K562 (cell line): ENCODE data around the gene ELP5. TPM values are rescaled to one million over a fixed set of nuclear protein-coding genes. Genes with fewer than 3 reads are reported as not detected.

Source experiments
- CXXC5 ChIP-seq: fragments of 250-450 bp; sonication (Bioruptor Pico); IDR thresholded peaks from 2 replicates; pipeline ENCODE4 v1.8.0; 2022; ENCODE audit warnings: inconsistent platforms, mild to moderate bottlenecking, moderate library complexity
- FOXP4 ChIP-seq: sonication (generic); formaldehyde crosslinking; IDR thresholded peaks from 2 replicates; pipeline ENCODE4 v1.8.0; 2022; ENCODE audit warnings: mild to moderate bottlenecking, missing genetic modification reagents, borderline replicate concordance
- JUN ChIP-seq, 2 experiments: sonication (generic) in 1 of 2; formaldehyde crosslinking in 1 of 2; IDR thresholded peaks; 2 replicates each; pipeline versions ENCODE4 v1.6.1 to v1.8.0; 2012 to 2022; ENCODE audit warnings: borderline replicate concordance in 2 of 2, mild to moderate bottlenecking in 2 of 2, improper control_type of control experiment in 1 of 2, low read depth in 1 of 2, low read length in 1 of 2, missing genetic modification reagents in 1 of 2
- KHSRP ChIP-seq: fragments of 450-650 bp; IDR thresholded peaks from 2 replicates; pipeline ENCODE4 v1.6.1; 2017
- KLF16 ChIP-seq: IDR thresholded peaks from 2 replicates; pipeline ENCODE4 v1.6.1; 2016; ENCODE audit warnings: antibody characterized with exemption
- MBD2 ChIP-seq: sonication (generic); IDR thresholded peaks from 2 replicates; pipeline ENCODE4 v1.6.1; 2016; ENCODE audit warnings: low read depth, borderline replicate concordance
- NFATC3 ChIP-seq: fragments of 450-650 bp; IDR thresholded peaks from 2 replicates; pipeline ENCODE4 v1.6.1; 2017; ENCODE audit warnings: mild to moderate bottlenecking
- PHF20 ChIP-seq: fragments of 450-650 bp; IDR thresholded peaks from 2 replicates; pipeline ENCODE4 v1.6.1; 2018; ENCODE audit not compliant: partially characterized antibody
- RBM25 ChIP-seq: fragments of 200-400 bp; formaldehyde crosslinking; IDR thresholded peaks from 2 replicates; pipeline ENCODE4 v1.6.1; 2018; ENCODE audit warnings: low read length, low read depth, moderate library complexity; ENCODE audit not compliant: severe bottlenecking
- TEAD4 ChIP-seq, 2 experiments: sonication (generic) in 1 of 2; formaldehyde crosslinking in 1 of 2; IDR thresholded peaks; 2 replicates each; pipeline versions ENCODE4 v1.6.1 to v1.8.0; 2012 to 2022; ENCODE audit warnings: borderline replicate concordance in 1 of 2, inconsistent platforms in 1 of 2, low read length in 1 of 2, mild to moderate bottlenecking in 1 of 2, missing genetic modification reagents in 1 of 2
- THRAP3 ChIP-seq: fragments of 450-650 bp; IDR thresholded peaks from 2 replicates; pipeline ENCODE4 v1.6.1; 2016; ENCODE audit warnings: mild to moderate bottlenecking, inconsistent platforms, borderline replicate concordance
- TRIM24 ChIP-seq, 2 experiments: fragments of 450-650 bp; IDR thresholded peaks; 2 replicates each; pipeline ENCODE4 v1.6.1; 2016
- ZBTB2 ChIP-seq: fragments of 450-650 bp; IDR thresholded peaks from 2 replicates; pipeline ENCODE4 v1.6.1; 2016; ENCODE audit warnings: antibody characterized with exemption
- ZBTB7A ChIP-seq: IDR thresholded peaks from 2 replicates; pipeline ENCODE4 v1.6.1; 2011; ENCODE audit warnings: low read depth, mild to moderate bottlenecking, low read length, moderate library complexity, borderline replicate concordance; ENCODE audit not compliant: control insufficient read depth
- ZFP30 ChIP-seq: fragments of 250-450 bp; sonication (Bioruptor Pico); IDR thresholded peaks from 2 replicates; pipeline ENCODE4 v1.8.0; 2022; ENCODE audit warnings: moderate library complexity, mild to moderate bottlenecking, inconsistent platforms, borderline replicate concordance
- ZNF282 ChIP-seq: sonication (generic); formaldehyde crosslinking; IDR thresholded peaks from 2 replicates; pipeline ENCODE4 v1.8.1; 2023; ENCODE audit warnings: missing genetic modification reagents
- polyA plus RNA-seq, 8 experiments: library from polyadenylated mRNA; depleted of rRNA in 4 of 8; stranded (reverse) in 5 of 8; unstranded in 3 of 8; fragments of >200 nt; fragmentation: Nextera tagmentation in 2 of 8; fragmentation: Illumina TruSeq in 1 of 8; extraction: Ambion mirVana in 2 of 8; extraction: Trizol in 1 of 8; gene quantifications; 2 replicates each; pipeline versions ENCODE4 v1.2.1 to v1.2.3, GENCODE V29; 2011 to 2014; ENCODE audit warnings: inconsistent platforms in 1 of 8, missing spikeins in 1 of 8
- total RNA-seq, 7 experiments: library from RNA; depleted of rRNA in 6 of 7; stranded (reverse); fragments of >200 nt in 6 of 7; fragmentation: Illumina TruSeq in 2 of 7; extraction: Trizol in 2 of 7; gene quantifications; 2 replicates each; pipeline versions ENCODE4 v1.2.1 to v1.2.3, GENCODE V29; 2011 to 2021; ENCODE audit warnings: low replicate concordance in 1 of 7
- TF ChIP-seq, protein P1 (sequence below): sonication (generic); formaldehyde crosslinking; IDR thresholded peaks from 2 replicates; pipeline ENCODE4 v1.8.0; 2023; ENCODE audit warnings: missing genetic modification reagents, mild to moderate bottlenecking, borderline replicate concordance
- TF ChIP-seq, protein P2 (sequence below): sonication (generic); formaldehyde crosslinking; IDR thresholded peaks from 2 replicates; pipeline ENCODE4 v1.8.0; 2022; ENCODE audit warnings: mild to moderate bottlenecking, missing genetic modification reagents

Gene ELP5
- total and polyA plus RNA-seq, 9 of the 15 experiments (the other 6 are each of a cell fraction or from before 2014, with no cell fraction given): 25.7 to 77.9 (median 52.9) TPM

DNA sequence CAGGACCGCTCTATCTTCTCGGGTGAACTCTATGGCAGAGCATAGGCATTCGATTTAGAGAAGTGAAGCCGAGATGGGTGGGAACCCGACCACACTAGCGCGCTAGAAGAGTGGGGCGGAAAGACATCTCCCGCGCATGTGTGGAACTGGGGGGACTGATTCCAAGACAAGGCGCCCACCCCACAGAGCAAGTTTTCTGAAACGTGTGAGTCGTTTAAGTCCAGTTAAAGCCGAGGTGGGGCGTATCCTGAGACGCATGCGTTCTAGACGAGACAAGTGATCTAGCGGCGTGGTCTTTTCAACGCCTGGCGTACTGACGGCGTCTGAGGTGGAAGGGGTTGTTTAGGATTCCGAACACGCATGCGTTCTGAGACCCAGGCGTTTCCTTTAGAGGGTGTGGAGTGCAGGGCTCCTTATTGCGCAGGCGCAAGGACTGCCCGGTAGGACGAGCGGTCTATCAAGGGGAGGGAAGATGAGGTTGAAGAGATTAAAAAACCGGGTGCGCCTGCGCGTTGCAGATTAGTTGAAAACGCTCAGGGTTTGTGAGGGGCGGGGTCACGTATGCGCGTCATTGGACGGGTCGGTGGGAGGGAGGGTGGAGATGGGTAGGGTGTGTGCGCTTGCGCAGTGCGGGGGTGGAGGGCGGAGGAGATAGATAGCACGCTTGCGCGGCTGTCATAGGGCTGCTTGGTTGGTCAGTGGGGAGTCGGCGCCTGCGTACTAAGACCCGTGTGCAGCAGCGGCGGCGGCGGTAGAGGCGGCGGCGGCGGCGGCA lies 55.1 kb downstream of the ELP5 start, which contains the start of gene EIF5A (continued):
- TF ChIP-seq, protein P1, sequence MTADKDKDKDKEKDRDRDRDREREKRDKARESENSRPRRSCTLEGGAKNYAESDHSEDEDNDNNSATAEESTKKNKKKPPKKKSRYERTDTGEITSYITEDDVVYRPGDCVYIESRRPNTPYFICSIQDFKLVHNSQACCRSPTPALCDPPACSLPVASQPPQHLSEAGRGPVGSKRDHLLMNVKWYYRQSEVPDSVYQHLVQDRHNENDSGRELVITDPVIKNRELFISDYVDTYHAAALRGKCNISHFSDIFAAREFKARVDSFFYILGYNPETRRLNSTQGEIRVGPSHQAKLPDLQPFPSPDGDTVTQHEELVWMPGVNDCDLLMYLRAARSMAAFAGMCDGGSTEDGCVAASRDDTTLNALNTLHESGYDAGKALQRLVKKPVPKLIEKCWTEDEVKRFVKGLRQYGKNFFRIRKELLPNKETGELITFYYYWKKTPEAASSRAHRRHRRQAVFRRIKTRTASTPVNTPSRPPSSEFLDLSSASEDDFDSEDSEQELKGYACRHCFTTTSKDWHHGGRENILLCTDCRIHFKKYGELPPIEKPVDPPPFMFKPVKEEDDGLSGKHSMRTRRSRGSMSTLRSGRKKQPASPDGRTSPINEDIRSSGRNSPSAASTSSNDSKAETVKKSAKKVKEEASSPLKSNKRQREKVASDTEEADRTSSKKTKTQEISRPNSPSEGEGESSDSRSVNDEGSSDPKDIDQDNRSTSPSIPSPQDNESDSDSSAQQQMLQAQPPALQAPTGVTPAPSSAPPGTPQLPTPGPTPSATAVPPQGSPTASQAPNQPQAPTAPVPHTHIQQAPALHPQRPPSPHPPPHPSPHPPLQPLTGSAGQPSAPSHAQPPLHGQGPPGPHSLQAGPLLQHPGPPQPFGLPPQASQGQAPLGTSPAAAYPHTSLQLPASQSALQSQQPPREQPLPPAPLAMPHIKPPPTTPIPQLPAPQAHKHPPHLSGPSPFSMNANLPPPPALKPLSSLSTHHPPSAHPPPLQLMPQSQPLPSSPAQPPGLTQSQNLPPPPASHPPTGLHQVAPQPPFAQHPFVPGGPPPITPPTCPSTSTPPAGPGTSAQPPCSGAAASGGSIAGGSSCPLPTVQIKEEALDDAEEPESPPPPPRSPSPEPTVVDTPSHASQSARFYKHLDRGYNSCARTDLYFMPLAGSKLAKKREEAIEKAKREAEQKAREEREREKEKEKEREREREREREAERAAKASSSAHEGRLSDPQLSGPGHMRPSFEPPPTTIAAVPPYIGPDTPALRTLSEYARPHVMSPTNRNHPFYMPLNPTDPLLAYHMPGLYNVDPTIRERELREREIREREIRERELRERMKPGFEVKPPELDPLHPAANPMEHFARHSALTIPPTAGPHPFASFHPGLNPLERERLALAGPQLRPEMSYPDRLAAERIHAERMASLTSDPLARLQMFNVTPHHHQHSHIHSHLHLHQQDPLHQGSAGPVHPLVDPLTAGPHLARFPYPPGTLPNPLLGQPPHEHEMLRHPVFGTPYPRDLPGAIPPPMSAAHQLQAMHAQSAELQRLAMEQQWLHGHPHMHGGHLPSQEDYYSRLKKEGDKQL (CRISPR knock-in tag): no peak
- TF ChIP-seq MBD2: peak; percentile 46; the same call in 1 of the 2 replicates
- no peak for TF ChIP-seq JUN (IDR thresholded peaks at IDR 0.05; ENCODE audit: borderline replicate concordance, low read depth, low read length)
- no peak for TF ChIP-seq JUN (CRISPR knock-in tag; IDR thresholded peaks at IDR 0.05; ENCODE audit: borderline replicate concordance)
- TF ChIP-seq NFATC3: no peak
- TF ChIP-seq RBM25: no peak
- TF ChIP-seq PHF20: no peak
- TF ChIP-seq ZFP30 (CRISPR knock-in tag): no peak
- no peak for TF ChIP-seq FOXP4 (CRISPR knock-in tag)
- TF ChIP-seq, protein P2, sequence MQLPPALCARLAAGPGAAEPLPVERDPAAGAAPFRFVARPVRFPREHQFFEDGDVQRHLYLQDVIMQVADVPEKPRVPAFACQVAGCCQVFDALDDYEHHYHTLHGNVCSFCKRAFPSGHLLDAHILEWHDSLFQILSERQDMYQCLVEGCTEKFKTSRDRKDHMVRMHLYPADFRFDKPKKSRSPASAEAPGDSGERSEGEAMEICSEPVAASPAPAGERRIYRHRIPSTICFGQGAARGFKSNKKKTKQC (CRISPR knock-in tag): no peak; the same call in 1 of the 2 replicates
- no peak for TF ChIP-seq KHSRP
- TF ChIP-seq ZNF282 (CRISPR knock-in tag): no peak
- no peak for TF ChIP-seq THRAP3
- no peak for TF ChIP-seq TRIM24 (IDR thresholded peaks at IDR 0.05)
- TF ChIP-seq ZBTB2: peak; percentile 99
- TF ChIP-seq CXXC5 (CRISPR knock-in tag): peak; percentile 61
- no peak for TF ChIP-seq TEAD4 (IDR thresholded peaks at IDR 0.05; ENCODE audit: low read length)
- no peak for TF ChIP-seq TEAD4 (CRISPR knock-in tag; IDR thresholded peaks at IDR 0.05; ENCODE audit: borderline replicate concordance)
- no peak for TF ChIP-seq KLF16
- peak; percentile 16; the same call in 1 of the 2 replicates for TF ChIP-seq ZBTB7A
